HG03097 (cell line): ENCODE results near the gene UQCC2.

Source experiments
- ATAC-seq: cut with Tn5 transposase; IDR thresholded peaks from one replicate; pipeline ENCODE4 v1.9.1; 2021; ENCODE audit not compliant: unreplicated experiment, low FRiP score

UQCC2 gene

DNA sequence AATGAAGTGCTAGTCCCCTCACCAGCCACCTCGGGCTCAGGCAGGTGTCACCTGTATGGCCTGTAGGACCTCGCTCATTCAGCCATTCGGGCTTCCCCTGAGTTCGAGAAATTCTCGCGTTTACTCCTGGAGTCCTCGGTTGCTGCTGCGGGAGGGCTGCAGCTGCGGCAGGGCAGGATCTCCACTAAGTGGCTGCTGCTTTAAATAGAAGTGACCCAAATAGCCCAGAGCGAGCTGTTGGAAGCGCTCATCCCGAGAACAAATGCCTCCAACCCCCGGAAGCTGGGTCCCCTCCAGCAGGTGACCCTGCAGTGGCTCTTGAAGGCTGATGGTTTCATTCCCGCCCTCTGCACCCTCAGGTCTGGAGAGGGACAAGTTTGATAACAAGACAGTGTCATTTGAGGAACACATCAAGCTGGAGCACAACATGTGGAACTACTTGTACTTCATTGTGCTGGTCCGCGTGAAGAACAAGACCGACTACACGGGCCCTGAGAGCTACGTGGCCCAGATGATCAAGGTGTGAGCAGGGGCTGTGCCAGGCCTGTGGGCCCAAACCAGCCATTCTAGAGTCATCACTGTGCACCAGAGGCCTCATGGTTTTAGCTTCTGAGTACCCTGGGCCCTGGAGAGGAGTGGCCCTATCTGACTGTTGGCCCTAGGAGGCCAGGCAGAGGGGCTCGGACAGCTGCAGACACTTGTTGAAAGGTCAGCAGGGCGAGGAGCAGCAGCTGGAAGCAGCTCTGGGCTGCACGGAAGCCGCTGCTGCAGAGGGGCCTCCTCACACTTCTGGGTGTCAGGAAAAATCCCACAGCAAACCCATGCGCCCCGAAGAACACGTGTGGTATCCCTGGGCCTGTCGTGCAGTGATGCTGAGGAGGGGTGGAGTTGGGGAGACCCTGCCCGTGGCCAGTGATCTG is 18.1 kb downstream of the UQCC2 start:
- no peak for ATAC-seq

- no peak for ATAC-seq
Measured at GRCh38 chr6:33692760-33693158, 18.7 kb downstream of the UQCC2 start.

DNA sequence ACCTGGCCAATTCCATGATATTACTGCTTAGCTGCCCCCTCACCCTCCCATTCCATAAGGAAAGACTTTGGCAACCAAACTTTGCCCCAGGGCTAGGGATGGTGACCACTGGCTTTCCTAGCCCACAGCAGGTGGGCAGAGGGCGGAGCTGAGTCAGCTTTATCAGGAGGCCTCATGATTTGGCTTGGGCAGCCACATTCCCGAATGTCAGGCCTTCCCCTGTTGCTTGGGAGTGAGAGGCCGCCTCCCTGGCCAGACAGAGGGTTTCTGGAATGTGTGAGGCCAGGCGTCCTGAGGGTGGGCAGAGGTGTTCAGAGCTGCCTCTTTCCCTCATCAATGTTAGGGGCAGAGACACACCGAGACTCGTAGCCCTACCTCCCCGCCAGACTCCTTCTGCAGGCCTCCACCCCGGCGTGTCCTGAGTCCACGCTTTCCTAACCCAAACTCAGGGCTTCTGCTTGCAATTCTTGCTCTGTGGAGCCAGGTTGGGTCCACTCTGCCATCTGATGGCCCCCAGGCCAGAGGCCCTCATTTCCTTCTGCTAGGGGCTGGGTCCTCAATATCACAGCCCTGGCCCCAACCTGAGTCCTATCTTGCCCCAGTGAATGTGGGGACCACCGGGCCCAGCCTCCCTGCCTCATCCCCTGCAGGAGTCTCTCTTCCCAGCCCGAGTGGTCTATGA is 19.3 kb downstream of the UQCC2 start:
- no peak for ATAC-seq

GRCh38 chr6:33691456-33692077 is 19.9 kb downstream of the UQCC2 start:
- ATAC-seq = no peak

DNA sequence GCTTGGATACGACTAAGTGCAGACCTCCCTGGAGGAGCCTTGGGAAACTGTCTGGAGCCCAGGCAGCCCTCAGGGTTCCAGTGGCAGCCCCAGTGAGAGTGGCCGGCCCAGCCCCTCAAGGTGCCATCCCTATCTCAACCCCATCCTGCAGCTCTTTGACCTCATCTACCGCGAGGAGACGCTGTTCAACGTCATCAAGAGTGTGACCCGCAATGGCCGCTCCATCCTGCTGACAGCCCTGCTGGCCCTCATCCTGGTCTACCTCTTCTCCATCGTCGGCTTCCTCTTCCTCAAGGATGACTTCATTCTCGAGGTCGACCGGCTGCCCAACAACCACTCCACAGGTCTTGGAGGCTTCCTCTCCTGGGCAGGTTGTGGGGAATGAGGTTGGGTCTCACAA is 20.7 kb downstream of the UQCC2 start:
- no peak for ATAC-seq

- ATAC-seq = no peak
Measured at GRCh38 chr6:33689879-33690278, 21.6 kb downstream of the UQCC2 start.

DNA sequence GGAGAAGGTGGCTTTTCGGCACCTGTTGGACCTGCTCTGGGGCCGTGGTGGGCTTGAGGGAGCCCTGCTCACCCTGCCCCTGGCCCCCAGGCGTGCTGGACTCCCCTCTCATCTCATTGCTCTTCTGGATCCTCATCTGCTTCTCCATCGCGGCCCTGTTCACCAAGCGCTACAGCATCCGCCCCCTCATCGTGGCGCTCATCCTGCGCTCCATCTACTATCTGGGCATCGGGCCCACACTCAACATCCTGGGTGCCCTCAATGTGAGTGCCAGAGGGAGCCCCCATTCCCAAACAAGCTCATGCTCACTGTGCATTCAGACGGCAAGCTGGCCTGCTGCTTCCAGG is 22.4 kb downstream of the UQCC2 start:
- ATAC-seq = no peak

GRCh38 chr6:33688451-33689147 is 22.9 kb downstream of the UQCC2 start:
- no peak for ATAC-seq

DNA sequence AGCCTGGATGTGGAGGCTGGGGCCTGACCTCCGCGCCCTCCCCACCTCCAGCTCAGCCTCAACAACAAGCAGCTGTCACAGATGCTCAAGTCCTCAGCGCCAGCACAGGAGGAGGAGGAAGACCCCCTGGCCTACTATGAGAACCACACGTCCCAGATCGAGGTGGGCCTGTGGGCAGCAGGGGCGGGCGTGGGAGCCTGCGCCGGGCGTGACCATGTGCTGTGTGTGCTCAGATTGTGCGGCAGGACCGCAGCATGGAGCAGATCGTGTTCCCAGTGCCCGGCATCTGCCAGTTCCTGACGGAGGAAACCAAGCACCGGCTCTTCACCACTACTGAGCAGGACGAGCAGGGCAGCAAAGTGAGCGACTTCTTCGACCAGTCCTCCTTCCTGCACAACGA is 23.5 kb downstream of the UQCC2 start:
- no peak for ATAC-seq

GRCh38 chr6:33686981-33687975 is 24.2 kb downstream of the UQCC2 start:
- no peak for ATAC-seq

- no peak for ATAC-seq
Measured at GRCh38 chr6:33686225-33686924, 25.1 kb downstream of the UQCC2 start.

DNA sequence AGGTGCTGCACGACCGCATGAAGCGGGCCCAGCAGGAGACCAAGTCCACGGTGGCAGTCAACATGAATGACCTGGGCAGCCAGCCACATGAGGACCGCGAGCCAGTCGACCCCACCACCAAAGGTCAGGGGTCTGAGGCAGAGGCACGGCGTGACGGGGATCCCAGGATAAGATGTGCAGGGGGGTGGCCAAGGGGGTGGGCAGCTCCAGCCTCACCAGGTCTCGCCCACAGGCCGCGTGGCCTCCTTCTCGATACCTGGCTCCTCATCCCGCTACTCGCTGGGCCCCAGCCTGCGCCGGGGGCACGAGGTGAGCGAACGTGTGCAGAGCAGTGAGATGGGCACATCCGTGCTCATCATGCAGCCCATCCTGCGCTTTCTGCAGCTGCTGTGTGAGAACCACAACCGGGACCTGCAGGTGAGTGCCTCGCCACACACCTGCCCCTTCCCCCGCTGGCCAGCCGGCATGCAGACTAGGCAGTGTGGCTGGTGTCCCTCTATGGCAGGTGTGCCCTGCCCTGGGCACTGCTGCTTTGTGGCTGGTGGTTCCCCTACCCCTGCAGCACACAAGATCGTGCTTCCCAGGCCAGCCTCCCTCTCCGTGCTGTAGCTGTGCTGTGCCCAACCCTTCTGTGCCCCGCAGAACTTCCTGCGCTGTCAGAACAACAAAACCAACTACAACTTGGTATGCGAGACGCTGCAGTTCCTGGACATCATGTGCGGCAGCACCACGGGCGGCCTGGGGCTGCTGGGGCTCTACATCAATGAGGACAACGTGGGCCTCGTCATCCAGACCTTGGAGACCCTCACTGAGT is 25.9 kb downstream of the UQCC2 start:
- ATAC-seq = no peak

GRCh38 chr6:33684983-33685382 is 26.5 kb downstream of the UQCC2 start:
- no peak for ATAC-seq

GRCh38 chr6:33684428-33684896 is 27.0 kb downstream of the UQCC2 start:
- no peak for ATAC-seq

- no peak for ATAC-seq
Measured at GRCh38 chr6:33683576-33684427, 27.7 kb downstream of the UQCC2 start.

GRCh38 chr6:33683051-33683571 is 28.4 kb downstream of the UQCC2 start:
- no peak for ATAC-seq

- no peak for ATAC-seq
Measured at GRCh38 chr6:33682341-33682740, 29.2 kb downstream of the UQCC2 start.
